Measurements from ENCODE around the gene KRTAP12-2.
"Not testable (repeated sequence)": the region's sequence is repeated elsewhere in the genome, so short reads cannot be mapped to it uniquely, and the experiment has no call there.

KRTAP12-2 gene

DNA sequence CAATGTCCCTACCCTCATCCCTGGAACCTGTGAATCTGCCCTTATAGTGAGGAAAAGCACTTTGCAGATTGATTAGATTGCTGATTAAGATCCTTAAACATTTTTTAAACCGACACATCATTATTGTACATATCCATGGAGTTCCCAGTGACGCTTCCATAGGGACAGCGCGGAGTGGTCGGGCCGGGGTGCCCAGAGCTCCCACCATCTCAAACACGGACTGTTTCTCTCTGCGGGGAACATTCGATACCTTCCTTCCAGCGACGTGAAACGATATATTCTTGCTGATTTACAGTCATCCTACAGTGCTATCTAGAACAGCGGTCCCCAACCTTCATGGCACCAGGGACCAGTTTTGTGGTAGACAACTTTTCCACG is 34.3 kb upstream of the KRTAP12-2 start:
- no peaks in the 10 kb centered on the region for H3K9me3 ChIP-seq (ENCODE audit: control insufficient read depth, low read length)
- no peak overlapping the region for H3K4me3 ChIP-seq (ENCODE audit: extremely low read depth, insufficient read depth, low read length, poor library complexity, severe bottlenecking)
- H3K27ac ChIP-seq (ENCODE audit: low read depth, low read length, severe bottlenecking): no peak overlapping the region
- WGBS, 2 experiments (ENCODE audit: insufficient coverage in 2 of 2): 85% methylated on average over 9 to 11 of the region's 14 CpGs
- no peaks in the 10 kb centered on the region for H3K36me3 ChIP-seq (ENCODE audit: control insufficient read depth, insufficient read depth, low read length)
- peaks cover 11% of the 10 kb centered on the region for H3K4me1 ChIP-seq (ENCODE audit: control insufficient read depth, insufficient read depth, low read length, poor library complexity, severe bottlenecking)

DNA sequence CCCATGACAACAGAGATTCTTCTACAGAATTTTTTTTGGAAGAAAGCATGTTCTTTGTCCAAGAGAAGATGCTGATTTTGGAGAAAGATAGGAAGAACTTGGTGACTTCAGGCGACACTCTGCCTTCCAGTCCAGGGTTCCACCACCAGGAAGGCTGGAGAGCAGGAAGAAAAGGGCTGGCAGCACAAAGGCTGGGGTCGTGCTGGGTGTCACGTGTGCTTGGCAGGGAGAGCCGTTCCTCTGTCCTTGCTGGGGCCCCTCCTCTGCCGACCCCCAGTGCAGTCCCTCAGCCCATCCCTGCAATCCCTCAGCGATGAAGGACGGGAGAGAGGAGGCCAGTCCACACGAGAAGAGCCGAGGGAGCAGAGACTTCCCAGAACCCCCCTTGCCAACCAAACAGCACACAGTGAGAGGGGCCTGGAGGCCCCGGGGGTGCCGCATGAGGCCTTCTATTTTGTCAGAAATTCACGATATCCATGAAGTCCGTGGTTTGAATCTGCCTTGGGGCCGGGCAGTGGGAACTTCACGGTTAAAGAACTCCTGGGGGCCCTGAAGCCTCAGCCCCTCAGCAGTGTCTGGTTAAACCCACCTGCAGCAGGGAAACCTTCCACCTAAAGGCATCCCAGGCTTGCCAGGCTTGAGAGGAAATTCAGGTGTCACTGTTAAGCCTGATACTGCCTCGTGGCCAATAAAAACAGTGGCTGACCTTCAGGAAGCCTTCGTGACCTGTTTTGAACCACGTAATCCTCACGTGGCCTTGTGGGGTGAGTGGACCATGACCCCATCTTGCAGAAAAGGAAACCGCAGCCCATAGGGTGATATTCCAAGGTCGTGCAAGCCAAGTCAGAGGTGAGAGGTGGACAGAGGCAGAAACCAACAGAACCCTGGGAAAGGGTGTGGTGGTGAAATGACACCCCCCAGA is 33.6 kb upstream of the KRTAP12-2 start:
- Histone ChIP-seq H3K9me3 (ENCODE audit: control insufficient read depth, low read length) (no peaks in the 10 kb centered on the region), H3K4me3 (ENCODE audit: extremely low read depth, insufficient read depth, low read length, poor library complexity, severe bottlenecking) (no peak overlapping the region), H3K27ac (ENCODE audit: low read depth, low read length, severe bottlenecking) (no peak overlapping the region), H3K36me3 (ENCODE audit: control insufficient read depth, insufficient read depth, low read length) (no peaks in the 10 kb centered on the region), H3K4me1 (ENCODE audit: control insufficient read depth, insufficient read depth, low read length, poor library complexity, severe bottlenecking) (peaks cover 13% of the 10 kb centered on the region)
- 79 to 82% methylated on average over 16 to 21 of the region's 21 CpGs for WGBS, 2 experiments (ENCODE audit: insufficient coverage in 2 of 2)

DNA sequence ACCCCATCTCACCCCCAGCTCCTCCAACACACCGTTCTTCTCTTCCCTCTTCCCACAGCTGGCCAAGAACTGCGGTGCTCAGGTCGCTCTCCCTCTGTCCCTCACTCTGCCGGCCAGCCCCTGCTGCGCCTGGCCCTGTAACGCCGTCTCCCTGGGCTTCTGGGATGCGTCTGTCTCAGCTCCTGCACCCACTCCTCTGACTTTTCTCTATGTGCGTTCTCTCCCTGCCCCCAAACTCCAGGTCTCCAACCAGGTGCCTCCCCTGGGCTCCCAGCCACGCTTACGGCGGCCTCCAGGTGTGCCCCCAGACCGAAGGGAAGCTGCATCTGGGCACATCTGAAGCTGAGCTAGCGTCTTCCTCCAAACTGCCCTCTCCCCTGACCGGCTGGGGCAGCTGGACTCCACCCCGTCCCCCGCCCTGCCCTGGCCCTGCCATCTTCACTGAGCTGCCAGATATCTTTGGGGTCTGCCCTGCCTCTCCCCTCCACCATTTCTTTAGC is 32.8 kb upstream of the KRTAP12-2 start:
- H3K27ac ChIP-seq (ENCODE audit: low read depth, low read length, severe bottlenecking): no peak overlapping the region
- H3K36me3 ChIP-seq (ENCODE audit: control insufficient read depth, insufficient read depth, low read length): no peaks in the 10 kb centered on the region
- H3K4me3 ChIP-seq (ENCODE audit: extremely low read depth, insufficient read depth, low read length, poor library complexity, severe bottlenecking): no peak overlapping the region
- 83 to 90% methylated on average over 16 to 17 of the region's 17 CpGs for WGBS, 2 experiments (ENCODE audit: insufficient coverage in 2 of 2)
- H3K9me3 ChIP-seq (ENCODE audit: control insufficient read depth, low read length): no peaks in the 10 kb centered on the region
- H3K4me1 ChIP-seq (ENCODE audit: control insufficient read depth, insufficient read depth, low read length, poor library complexity, severe bottlenecking): peaks cover 18% of the 10 kb centered on the region

DNA sequence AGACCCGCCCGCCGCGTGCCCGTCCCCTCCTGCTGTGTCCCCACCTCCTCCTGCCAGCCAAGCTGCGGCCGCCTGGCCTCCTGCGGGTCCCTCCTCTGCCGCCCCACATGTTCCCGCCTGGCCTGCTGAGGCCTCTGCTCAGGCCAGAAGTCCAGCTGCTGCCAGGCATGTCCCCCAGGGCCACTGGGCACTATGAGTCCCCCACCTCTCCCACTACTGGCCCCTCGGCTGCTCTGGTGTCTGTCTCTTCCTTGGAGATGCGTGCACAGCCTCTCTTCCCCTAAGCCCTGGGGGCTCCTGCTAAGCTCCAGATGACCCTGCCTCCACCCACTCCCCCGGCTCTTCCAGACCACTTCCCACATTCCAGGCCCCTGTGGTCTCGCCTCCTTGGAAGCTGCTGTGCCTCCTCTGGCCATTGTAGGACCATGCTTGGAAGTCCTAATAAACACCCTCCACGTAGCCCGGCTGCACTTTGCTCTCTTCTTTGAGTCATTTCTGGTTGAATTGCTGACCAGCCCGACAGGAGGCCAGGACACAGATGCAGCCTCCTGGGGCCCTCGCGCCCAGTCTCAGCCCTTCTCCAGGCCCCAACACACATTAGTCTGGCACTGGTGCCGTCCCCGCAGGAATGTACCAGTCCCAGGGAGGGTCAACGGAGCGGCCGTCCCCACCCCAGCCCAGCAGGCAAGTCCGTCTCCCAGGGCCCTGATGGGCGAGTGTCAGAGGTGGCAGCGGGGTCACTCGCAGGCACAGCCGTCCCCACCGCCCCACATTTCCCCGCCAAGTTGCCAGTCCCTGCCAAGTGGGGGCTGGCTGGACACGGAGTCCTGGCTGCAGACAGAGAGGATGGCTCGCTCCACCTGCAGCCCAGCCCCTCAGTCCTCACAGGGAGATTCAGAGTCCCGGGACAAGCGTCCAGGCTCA is 31.3 kb upstream of the KRTAP12-2 start:
- Histone ChIP-seq H3K4me3 (ENCODE audit: extremely low read depth, insufficient read depth, low read length, poor library complexity, severe bottlenecking) (no peak overlapping the region), H3K27ac (ENCODE audit: low read depth, low read length, severe bottlenecking) (peak overlapping the region; percentile 23), H3K4me1 (ENCODE audit: control insufficient read depth, insufficient read depth, low read length, poor library complexity, severe bottlenecking) (peaks cover 18% of the 10 kb centered on the region), H3K36me3 (ENCODE audit: control insufficient read depth, insufficient read depth, low read length) (no peaks in the 10 kb centered on the region), H3K9me3 (ENCODE audit: control insufficient read depth, low read length) (peaks cover 8% of the 10 kb centered on the region)
- WGBS, 2 experiments (ENCODE audit: insufficient coverage in 2 of 2): 49 to 54% methylated on average over 25 to 31 of the region's 35 CpGs

DNA sequence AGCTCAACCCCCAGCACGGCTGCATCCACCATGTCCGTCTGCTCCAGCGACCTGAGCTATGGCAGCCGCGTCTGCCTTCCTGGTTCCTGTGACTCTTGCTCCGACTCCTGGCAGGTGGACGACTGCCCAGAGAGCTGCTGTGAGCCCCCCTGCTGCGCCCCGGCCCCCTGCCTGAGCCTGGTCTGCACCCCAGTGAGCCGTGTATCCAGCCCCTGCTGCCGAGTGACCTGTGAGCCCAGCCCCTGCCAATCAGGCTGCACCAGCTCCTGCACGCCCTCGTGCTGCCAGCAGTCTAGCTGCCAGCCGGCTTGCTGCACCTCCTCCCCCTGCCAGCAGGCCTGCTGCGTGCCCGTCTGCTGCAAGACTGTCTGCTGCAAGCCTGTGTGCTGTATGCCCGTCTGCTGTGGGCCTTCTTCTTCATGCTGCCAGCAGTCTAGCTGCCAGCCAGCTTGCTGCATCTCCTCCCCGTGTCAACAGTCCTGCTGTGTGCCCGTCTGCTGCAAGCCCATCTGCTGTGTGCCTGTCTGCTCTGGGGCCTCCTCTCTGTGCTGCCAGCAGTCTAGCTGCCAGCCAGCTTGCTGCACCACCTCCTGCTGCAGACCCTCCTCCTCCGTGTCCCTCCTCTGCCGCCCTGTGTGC is 30.6 kb upstream of the KRTAP12-2 start, which contains the start of gene KRTAP10-12:
Gene KRTAP10-12, plus strand, starts transcription at position 1 of the 639 bp plus-strand sequence. Its CDS starts 30 bp downstream, at position 31.
- Histone ChIP-seq H3K27ac (ENCODE audit: low read depth, low read length, severe bottlenecking) (peak within 1 kb of the TSS; percentile 23), H3K9me3 (ENCODE audit: control insufficient read depth, low read length) (peaks cover 12% of the 10 kb centered on the region), H3K4me1 (ENCODE audit: control insufficient read depth, insufficient read depth, low read length, poor library complexity, severe bottlenecking) (peaks cover 18% of the 10 kb centered on the region)
- not testable (repeated sequence) for H3K36me3 ChIP-seq (ENCODE audit: control insufficient read depth, insufficient read depth, low read length); H3K4me3 ChIP-seq (ENCODE audit: extremely low read depth, insufficient read depth, low read length, poor library complexity, severe bottlenecking)
- 70 to 76% methylated on average over 8 to 12 of the region's 21 CpGs for WGBS, 2 experiments (ENCODE audit: insufficient coverage in 2 of 2)

DNA sequence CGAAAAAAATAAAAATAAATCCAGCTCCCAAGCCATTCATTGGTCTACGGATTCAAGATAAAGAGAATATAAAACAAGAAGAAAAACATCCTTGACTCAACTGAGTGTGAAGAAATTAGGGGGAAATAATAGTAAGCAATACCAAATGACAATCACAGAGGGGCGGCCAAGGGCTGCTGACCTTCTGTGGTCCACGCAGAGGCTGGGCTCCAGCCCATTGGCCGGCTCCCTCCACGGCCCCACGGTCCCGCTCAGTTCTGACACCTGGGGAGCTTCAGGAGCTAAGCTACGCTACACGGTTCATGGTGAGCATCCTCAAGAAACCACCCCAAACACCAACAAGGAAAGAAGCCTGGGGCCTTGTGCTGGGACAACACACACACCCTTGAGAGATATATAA is 29.8 kb upstream of the KRTAP12-2 start:
- Histone ChIP-seq H3K9me3 (ENCODE audit: control insufficient read depth, low read length) (peaks cover 12% of the 10 kb centered on the region), H3K36me3 (ENCODE audit: control insufficient read depth, insufficient read depth, low read length) (no peaks in the 10 kb centered on the region), H3K4me1 (ENCODE audit: control insufficient read depth, insufficient read depth, low read length, poor library complexity, severe bottlenecking) (peaks cover 18% of the 10 kb centered on the region), H3K4me3 (ENCODE audit: extremely low read depth, insufficient read depth, low read length, poor library complexity, severe bottlenecking) (no peak overlapping the region), H3K27ac (ENCODE audit: low read depth, low read length, severe bottlenecking) (no peak overlapping the region)
- 76 to 88% methylated on average over 6 to 8 of the region's 10 CpGs for WGBS, 2 experiments (ENCODE audit: insufficient coverage in 2 of 2)

DNA sequence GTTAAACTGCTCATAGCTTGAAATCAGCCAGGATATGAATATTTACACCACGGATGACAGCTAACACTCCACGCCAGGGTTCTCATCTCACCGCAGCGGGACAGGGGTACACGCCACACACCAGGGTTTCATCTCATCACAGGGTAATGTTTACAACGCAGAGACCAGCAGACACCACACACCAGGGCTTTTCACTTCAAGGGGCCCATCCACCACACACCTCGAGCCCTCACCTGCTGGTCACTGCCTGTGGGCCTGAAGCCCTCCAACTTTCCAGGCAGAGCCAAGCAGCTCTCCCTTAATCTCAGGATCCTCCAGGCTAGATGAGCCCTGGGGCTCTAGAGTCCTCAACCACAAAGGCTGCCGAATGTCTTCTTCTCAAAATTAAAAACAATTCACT is 28.9 kb upstream of the KRTAP12-2 start:
- H3K27ac ChIP-seq (ENCODE audit: low read depth, low read length, severe bottlenecking): no peak overlapping the region
- H3K4me3 ChIP-seq (ENCODE audit: extremely low read depth, insufficient read depth, low read length, poor library complexity, severe bottlenecking): no peak overlapping the region
- H3K4me1 ChIP-seq (ENCODE audit: control insufficient read depth, insufficient read depth, low read length, poor library complexity, severe bottlenecking): peaks cover 18% of the 10 kb centered on the region
- H3K9me3 ChIP-seq (ENCODE audit: control insufficient read depth, low read length): peaks cover 12% of the 10 kb centered on the region
- WGBS, 2 experiments (ENCODE audit: insufficient coverage in 2 of 2): 85 to 90% methylated on average over 8 of the region's 8 CpGs
- H3K36me3 ChIP-seq (ENCODE audit: control insufficient read depth, insufficient read depth, low read length): no peaks in the 10 kb centered on the region

DNA sequence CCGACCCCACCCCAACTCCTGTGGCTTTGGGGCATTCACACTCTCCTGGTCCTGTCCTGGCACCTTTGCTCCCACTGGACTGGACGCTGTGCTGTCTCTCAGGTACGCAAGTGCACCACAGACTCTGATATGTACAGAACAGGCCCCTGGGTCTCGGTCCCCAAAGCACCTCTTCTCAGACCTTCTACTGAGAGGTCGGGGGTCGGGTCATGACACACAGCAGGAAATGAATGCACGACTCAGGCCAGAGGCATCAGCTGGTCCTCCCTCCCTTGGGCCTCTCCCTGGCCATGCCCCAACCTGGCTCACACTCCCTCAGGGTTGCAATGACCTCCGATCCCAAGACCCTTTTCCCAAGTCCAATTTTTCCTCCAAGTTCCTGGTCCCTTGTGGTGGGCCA is 28.5 kb upstream of the KRTAP12-2 start:
- H3K27ac ChIP-seq (ENCODE audit: low read depth, low read length, severe bottlenecking): no peak overlapping the region
- H3K4me1 ChIP-seq (ENCODE audit: control insufficient read depth, insufficient read depth, low read length, poor library complexity, severe bottlenecking): peaks cover 18% of the 10 kb centered on the region
- H3K36me3 ChIP-seq (ENCODE audit: control insufficient read depth, insufficient read depth, low read length): no peaks in the 10 kb centered on the region
- no peak overlapping the region for H3K4me3 ChIP-seq (ENCODE audit: extremely low read depth, insufficient read depth, low read length, poor library complexity, severe bottlenecking)
- H3K9me3 ChIP-seq (ENCODE audit: control insufficient read depth, low read length): peaks cover 12% of the 10 kb centered on the region
- 76 to 82% methylated on average over 7 to 8 of the region's 8 CpGs for WGBS, 2 experiments (ENCODE audit: insufficient coverage in 2 of 2)

DNA sequence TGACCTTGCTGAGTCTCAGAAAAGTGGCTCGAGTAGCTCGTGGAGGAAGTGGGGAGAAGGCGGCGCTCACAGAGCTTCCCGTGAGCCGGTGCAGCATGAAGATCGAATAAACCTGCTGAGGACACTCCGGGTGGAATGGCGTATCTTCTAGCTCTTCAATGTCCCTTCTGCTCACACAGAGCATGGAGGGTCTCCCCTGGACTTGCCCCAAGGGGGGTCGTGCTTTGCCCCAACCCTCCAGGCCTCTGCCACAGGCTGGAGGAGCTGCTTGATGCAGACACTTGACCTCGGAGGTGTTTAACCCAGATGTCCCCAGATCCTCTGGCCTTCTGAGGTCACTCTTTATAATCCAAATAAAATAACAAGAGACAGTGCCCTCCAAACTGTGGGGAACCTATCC is 28.0 kb upstream of the KRTAP12-2 start:
- Histone ChIP-seq H3K36me3 (ENCODE audit: control insufficient read depth, insufficient read depth, low read length) (no peaks in the 10 kb centered on the region), H3K4me3 (ENCODE audit: extremely low read depth, insufficient read depth, low read length, poor library complexity, severe bottlenecking) (no peak overlapping the region), H3K27ac (ENCODE audit: low read depth, low read length, severe bottlenecking) (no peak overlapping the region), H3K4me1 (ENCODE audit: control insufficient read depth, insufficient read depth, low read length, poor library complexity, severe bottlenecking) (peaks cover 18% of the 10 kb centered on the region), H3K9me3 (ENCODE audit: control insufficient read depth, low read length) (peaks cover 12% of the 10 kb centered on the region)
- 85 to 88% methylated on average over 10 to 11 of the region's 11 CpGs for WGBS, 2 experiments (ENCODE audit: insufficient coverage in 2 of 2)
